ENCODE results near the gene CTSH. TPM values are rescaled to one million over a fixed set of nuclear protein-coding genes. Genes with fewer than 3 reads are reported as not detected.

CTSH gene, protein sequence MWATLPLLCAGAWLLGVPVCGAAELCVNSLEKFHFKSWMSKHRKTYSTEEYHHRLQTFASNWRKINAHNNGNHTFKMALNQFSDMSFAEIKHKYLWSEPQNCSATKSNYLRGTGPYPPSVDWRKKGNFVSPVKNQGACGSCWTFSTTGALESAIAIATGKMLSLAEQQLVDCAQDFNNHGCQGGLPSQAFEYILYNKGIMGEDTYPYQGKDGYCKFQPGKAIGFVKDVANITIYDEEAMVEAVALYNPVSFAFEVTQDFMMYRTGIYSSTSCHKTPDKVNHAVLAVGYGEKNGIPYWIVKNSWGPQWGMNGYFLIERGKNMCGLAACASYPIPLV
- 38.3 TPM for polyA plus RNA-seq (ENCODE audit: insufficient read length)

DNA sequence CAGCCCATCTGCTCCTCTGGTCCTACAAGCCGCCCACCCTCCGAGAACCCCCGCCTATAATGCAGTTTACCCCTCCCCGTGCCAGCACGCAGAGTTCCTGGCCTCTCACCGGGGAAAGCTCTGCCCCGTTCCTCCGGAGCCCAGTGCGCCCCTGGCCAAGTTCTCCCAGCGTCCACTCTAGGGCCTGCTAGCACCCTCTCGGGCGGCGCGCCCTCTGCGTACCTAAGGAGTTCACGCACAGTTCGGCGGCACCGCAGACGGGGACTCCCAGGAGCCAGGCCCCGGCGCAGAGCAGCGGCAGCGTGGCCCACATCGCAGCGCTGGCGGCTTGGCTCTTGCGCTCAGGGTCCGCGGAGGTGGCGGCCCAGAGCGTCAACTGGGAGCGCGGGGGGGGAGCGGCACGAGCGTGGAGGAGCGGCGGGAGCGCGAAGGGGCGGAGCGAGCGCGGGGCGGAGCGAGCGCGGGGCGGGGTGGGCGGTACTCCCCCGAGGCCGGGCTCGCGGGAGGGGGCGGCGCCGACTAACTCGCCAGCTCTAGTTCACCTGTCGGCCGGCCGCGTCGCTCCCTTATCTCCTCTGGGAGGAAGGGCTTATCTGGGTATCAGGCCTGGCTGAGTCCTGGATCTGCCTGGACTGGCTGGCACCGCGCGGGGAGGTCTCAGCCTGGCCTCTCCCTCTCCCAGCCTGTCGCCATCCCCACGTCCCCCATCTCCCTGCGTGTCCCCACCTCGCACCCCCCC, at the start of gene CTSH:
CTSH (minus strand) TSS at position 378 of the 739 bp plus-strand sequence; CDS start at position 313, 65 bp downstream.
- DNase-seq, result peak; percentile 62

DNA sequence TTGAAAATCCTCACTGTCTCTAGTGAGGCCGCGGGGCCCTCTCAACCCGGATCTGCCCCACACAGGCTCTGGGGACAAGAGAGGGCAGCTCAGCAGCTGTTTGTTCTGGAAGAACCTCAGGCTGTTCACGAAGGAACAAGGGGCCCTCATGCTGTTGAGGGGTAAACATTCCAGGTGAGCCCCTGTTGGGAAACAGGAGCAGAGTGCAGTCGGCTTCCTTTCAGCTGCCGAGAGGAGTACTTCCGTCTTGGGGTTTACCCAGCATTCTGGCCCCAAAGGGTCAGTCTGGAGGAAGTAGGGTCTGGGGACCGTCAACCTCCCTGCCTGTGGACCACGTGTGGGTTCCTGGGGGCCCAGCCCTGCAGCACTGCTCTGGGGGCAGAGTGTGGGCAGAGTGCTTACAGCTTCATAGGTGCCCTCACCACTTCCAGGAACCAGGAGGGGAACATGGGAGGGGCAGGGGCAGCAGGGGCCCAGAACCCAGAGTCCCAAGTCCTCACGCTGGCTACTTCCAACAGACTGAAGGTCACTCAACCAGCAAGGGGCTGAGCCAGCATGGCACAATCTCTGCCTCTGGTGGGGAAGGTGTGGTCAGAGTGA, 49.2 kb upstream of the CTSH start:
- DNase-seq, result no peak

DNA sequence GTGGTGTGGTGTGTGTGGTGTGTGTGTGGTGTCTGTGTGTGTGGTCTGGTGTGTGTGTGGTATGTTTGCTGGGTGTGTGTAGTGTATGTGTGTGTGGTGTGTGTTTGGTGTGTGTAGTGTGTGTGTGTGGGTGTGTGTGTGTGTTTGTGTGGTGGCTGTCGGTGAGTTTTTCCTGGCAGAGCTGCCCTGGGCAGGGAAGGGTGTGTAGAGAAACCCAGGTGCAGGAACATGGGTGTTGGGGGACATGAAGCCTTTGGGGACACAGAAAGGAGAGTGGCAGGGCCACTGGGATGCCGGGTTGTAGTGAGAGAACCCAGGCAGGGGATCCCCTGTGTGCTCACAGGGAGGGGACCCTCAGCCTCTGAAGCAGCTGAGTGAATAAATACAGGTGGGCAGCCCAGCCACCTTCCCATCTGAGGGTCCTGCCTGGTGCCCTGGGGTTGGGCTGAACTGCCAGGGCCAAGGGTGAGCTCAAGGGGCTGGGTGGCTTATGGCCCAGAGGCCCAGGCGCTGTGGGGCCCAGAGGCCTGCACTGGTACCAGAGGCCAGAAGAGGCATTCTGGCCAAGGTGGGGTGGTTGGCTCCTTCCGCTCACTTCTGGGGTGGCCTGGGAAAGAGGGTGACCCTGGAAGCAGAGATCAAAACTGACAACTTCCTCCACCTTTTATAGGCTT, 48.5 kb upstream of the CTSH start:
- DNase-seq, result no peak

DNA sequence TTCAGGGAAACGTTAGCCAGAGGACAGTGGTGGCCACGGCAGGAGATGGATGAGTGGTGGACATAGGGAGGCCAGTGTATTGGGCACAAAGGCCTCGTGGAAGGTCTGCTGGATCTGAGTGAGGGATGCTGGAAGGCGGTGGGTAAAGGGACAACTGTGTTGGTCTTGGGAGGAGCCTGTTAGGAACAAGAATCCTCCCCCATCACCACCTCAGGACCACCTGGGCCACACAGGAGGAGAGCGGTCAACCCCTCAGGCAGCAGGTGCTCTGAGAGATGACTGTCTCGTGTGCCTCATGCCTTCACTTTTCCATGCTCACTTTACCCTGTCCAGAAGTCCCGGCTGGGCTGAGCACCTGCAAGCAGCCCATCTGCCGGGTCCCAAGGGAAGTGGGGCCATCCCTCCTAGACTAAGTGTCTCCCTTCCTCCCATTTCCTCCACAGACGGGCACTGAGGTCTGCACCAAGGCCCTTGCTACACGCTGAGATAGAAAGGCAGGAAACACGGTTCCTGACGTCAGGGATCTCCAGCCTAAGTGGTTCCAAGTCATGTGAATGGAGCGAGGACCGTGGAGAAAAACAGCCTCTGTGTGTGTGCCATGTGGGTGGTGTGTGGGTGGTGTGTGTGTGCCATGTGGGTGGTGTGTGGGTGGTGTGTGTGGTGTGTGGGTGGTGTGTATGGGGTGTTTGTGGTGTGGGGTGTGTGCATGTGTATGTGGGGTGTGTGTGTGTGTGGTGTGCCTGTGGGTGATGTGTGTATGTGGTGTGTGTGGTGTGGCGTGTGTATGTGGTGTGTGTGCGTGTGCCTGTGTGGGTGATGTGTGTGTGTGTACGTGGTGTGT, 47.8 kb upstream of the CTSH start:
- peak; percentile 23 for DNase-seq

DNA sequence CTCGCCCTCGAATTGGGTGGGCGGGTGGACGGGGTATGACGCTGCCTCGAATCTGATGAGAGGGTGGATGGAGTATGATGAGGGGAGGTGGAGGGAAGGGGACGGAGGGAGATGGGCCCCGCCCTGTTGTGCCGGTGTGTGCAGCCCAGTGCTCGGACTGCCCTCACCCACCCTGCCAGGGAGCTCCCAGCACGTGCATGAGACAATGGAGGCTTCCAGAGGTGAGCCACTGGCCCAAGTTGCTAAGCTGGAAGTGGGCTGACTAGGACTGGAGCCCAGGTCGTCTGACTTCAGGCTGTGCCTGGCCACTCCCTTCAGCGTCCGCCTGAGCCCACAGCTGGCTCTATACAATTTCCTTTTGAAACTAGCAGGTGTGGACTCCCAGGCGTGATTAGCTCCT, 47.0 kb upstream of the CTSH start:
- no peak for DNase-seq

DNA sequence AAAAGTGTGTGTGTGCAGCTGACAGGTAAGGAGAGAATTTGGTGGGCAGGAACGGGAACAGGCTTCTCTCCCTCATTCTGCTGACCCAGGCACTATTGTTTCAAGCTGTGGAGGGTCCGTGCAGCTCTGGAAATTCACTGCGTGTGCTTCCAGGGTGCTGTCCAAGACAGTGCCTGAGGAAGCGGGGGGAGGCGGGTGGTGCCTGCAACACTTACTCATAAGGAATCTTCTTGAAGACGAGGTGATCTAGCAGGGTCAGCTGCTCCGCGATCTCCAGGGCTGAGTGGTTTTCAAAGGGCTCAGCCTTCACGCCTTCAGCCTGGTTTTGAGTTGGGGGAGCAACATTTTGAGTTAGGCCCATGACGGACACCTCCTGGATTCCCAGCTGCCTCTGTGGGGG, 46.6 kb upstream of the CTSH start:
- DNase-seq, result no peak

DNA sequence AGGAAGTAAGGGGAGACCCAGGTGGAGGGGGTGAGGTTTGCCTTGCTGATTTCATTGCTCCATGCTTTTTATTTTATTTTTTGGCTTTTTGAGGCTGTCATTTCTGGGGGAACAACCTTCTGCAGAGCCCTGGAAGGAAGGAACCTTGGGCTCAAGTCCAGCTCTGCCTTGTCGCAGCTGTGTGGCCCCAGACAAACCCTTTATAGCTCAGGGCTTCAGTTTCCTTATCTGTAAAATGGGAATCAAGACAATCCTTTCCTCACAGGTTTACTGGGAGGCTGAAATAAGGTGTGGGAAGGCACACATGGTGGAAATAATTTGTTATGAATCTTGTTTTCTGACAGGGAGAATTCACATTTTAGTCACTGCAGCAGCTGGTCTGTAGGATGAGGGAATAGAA, 45.4 kb upstream of the CTSH start:
- DNase-seq, result no peak

DNA sequence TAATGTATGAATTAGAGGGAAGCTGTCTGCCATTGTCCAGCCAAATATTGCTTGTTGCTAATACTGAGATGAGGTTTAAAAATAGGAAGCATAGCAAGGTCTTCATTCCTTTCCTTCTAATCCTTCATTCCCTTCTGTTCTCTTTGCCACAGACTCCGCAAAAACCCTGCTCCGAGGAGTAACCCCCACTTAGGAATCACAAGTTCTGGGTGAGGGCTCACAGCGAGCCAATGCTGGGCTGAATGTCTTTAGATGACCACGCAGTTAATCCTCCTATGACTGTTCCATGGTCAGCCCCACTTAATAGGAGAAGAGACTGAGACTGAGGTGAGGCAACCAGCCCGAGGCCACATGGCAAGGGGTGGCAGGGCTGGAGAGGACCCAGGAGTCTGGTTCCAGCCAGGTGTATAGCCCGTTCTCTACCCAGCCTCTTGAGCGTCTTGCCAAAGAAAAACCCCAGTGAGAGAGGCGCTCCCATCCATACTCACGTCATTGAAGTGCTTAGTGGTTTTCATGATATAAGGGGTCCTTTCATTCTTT, 44.9 kb upstream of the CTSH start:
- DNase-seq, result no peak

DNA sequence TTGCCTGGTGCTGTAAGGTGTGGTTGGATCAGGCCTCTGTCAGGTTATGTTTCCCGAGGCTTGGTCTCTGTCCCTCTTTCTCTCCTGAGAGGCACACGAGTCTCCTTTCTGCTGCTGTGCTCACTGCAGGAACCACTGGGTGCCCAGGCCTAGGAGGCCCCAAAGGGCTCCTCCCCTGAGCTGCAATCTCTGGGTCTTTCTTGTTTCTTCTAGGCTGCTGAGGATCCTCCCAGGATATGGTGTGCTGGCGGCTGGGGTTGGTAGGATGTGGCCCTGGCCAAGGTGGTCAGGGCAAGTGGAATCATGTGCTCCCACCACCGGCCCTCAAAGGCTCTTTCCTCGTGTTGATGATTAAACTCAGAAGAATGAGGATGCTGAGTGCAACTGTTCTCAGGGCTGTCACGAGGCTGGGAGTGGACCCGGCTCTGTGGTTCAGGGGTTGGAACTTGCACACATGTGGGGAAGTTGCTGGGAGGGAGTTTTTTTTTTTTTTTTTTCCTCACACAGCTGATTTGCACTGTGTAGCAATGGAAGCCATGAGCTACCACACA, 43.6 kb upstream of the CTSH start:
- DNase-seq, result peak; percentile 31

DNA sequence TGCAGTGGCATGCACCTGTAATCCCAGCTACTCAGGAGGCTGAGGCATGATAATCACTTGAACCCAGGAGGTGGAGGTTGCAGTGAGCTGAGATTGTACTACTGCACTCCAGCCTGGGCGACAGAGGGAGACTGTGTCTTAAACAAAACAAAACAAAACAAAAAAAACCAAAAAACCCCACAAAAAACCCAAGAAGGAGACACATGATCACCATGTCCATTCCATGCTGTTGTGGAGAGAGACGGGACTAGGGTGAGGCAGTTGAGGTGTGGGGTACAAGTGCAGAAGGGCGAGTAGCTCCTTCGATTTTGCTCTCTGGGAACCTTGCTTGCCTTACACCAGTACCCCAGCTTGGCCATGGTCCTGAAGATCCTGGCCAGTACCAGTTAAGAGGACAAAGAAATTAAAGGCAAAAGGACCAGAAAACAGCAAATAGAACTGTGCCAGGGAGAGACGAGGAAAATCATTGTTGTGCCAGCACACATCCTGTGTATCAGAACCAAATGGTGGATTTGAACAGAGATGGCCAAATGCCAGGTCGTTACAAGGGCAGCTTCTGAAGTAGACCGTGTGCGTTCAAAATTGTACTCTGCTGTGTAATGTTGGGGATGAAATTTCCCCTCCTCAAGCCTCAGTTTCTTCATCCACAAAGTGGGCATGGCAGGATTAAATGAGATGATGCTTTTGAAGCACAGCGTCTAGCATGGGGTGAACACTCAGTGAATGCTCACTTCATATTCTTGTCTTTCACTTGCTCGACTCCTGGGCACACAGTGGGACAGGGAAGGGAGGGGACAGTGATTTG, 42.9 kb upstream of the CTSH start:
- no peak for DNase-seq

DNA sequence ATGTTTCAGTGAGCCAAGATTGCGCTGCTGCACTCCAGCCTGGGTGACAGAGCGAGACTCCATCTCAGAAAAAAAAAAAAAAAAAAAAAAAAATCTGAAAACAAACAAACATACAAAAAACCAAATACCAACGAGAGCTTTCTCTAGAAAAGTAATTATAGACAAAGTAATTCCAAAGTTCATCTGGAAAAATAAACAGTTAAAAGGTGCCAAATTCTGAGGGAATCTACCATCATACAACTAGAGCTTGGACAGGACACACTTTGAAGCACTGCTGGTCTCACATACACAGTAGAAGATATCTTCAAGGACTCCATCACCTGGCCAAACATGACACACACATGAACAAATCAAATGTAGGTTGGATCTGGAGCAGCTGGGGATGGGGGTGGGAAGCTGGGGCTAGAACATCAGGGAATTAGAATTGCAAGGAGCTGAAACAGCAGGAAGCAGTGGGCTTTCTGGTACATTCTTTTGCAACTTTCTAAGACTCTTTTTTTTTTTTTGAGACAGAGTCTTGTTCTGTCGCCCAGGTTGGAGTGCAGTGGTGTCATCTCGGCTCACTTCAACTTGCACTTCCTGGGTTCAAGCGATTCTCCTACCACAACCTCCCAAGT, 41.1 kb upstream of the CTSH start:
- no peak for DNase-seq

DNA sequence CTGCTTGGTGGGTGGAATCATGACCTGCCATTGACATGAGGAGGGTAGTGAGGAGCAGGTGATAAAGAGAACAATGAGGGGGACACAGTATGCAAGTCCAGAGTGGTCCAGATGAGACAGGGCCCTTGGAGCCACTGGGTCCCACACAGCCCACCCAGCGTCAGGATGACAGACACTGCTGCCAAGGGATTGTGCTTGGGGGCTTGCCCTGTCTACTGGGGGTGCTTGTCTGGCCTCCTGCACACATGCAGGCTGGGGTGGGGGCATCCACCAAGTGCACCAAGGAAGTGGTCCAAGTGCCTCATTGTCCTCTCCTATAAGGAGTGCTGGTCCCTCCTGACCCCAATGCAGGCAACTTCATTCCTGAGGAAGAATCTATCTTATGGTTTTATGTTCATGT, 39.2 kb upstream of the CTSH start:
- DNase-seq, result no peak

DNA sequence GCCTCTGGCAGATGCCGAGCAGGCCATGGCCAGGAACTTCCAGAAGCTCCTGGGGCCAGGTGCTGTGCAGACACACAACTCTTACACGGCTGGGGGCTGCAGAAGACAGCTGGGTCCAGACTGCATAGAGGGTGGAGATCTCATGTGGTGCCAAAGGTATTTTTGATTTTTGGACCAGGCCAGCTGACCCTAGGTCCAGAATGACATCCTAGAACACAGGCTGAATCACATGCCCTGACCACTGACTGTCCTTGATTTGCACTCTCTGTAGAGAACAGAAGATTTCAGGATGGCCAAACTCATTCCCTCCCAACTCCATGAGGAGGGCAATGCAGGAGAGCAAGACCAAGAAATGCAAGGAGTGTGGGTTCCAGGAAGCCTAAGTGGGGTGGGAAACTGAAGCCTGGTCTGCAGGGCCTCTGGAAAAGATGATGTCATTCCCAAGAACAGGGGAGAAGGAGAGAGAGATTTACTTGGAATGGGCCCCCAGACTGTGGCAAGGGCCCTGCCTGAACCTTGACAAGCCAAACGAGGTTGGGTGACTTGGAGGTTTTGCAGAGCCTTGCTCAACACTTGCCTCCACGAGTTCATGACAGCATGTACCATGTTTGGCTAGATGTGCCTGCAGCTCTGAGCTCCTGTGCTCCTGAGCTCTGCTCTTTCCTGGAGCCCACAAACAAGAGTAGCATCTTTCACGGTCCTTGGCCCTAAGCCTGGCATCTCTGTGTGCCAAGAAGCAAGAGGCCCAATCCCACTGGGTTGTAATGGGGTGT, 38.5 kb upstream of the CTSH start:
- DNase-seq, result no peak

DNA sequence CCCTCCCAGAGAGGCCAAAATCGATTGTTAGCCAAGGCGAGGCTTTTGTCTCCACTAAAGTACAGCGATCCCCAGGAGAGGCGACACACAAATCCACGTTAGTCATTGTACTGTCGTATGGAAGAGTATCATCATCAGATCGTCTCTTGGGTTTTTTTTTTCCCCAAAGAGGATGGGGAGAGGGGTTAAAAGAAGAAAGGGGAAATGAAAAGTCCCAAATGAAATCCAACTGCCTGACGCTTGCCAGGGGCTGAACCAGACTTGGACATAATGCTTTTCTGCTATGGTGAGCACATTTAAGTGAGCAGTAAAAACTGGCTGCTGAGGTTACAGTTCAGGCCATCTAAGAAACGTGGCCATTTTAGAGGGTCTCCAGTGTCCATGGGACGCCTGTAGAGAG, 37.9 kb upstream of the CTSH start:
- no peak for DNase-seq

DNA sequence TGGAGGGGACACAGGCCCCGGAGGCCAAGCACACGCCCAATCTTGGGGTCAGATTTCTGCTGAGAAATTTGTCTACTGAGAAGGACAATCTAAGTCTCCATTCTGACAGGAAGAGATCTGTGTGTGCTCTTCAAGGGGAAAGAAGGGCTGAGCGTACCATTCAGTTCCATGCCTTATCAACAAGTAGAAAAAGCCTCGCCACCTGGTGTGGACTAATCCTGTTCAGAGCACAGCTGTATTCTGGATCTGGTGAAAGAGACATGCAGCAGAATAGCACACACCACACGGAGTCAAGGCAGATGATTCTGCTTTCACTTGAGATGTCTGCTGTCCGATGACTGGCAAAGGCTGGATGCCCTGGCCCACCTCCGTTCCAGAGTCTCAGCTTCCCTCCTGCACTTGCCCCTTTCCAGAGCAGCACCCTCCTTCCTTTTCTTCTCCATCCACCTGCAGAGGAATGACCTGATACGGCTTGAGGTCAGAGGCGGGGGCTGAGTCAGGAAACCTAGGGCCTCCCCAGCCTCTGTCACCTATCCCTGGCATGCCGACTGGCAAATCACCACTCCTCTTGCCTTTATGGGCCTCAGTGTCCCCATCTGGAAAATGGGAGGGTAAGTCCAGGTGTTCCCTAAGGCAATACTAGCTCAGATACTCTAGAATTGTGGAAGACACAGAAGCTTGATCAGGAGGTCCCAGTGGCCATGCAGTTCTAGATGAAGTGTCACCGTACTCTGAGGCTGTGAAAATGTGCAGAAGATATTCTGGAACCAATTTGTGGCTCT, 36.9 kb upstream of the CTSH start:
- DNase-seq, result no peak

DNA sequence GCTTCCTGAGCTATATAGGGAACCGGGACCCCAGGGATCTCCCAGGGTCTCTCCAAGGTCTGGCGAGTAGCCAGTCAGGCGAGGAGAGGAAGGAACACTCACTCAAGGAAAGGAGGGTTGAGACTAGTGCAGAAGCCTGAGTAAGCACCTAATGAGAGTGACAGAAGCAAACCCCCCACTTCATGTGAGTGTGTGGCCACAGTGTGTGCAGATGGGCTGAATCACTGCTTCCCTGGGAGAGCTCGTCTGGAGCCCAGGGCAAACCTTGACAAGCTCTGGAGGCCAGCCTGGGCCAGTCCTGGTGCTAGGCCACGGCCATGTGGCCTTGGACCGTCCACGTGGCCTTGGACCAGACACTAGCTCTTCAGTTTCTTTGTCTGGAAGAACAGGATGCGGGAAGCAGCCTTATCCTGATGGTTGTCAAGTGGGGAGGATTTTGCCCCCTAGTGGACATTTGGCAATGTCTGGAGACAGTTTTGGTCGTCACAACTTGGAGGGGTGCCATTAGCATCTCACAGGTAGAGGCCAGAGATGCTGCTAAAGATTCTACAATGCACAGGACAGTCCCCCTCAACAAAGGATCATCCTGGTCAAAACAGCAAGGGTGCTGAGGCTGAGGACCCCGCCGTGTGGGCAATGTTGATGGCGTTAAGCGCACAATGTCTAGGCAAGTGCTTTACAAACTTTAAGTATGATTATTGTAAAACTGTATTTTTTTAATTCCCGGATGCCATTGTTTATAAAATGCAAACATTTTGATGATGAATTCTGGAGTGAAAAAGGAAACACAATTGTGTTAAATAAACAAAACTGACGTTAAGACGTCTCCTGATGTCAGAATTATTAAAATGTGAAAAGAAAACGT, 34.8 kb upstream of the CTSH start:
- DNase-seq, result peak; percentile 67

DNA sequence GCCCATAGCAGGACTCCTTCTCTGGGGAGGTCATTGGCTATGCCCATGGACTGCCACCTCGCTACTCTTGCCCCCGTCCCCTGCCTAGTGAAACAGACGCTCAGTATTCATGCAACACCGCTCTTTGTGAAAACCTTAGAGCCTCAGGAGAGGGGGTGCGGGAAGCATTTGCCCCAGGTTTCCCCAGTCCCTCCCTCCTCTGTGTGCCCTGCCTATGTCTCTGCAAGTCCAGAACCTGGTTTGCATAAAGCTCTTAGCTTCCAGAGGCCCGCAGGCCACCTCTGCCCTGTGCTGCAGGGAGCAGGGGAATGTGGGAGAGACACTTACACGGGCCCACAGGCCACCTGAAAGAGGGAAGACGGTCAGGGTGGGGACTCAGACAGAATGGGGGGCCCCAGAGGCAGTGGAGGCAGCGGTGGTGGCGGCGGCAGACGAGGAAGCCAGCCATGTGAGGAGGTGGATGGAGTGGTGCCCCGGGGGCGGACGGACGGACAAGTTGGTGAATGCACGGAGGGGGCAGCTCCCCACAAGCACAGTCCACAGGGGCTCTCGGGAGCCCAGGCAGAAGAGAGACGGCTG, 33.8 kb upstream of the CTSH start:
- DNase-seq, result no peak
